Endodermal cell (in vitro differentiated cells): ENCODE results near the gene GATD1. TPM values are rescaled to one million over a fixed set of nuclear protein-coding genes. Genes with fewer than 3 reads are reported as not detected.

Source experiments
- DNase-seq: peaks from one replicate; pipeline ENCODE4 v3.0.0-alpha.2; 2017
- H3K27ac ChIP-seq: 2 replicates; pipeline ENCODE4 v1.5.1; 2013; ENCODE audit warnings: mild to moderate bottlenecking, low read depth, low read length, moderate library complexity
- H3K27me3 ChIP-seq: 2 replicates; pipeline ENCODE4 v1.6.1; 2013; ENCODE audit warnings: mild to moderate bottlenecking, low read length, moderate library complexity; ENCODE audit not compliant: insufficient read depth, control insufficient read depth, poor library complexity, severe bottlenecking
- H3K36me3 ChIP-seq: 2 replicates; pipeline ENCODE4 v1.7.0; 2013; ENCODE audit warnings: mild to moderate bottlenecking, low read length, moderate library complexity; ENCODE audit not compliant: control insufficient read depth, insufficient read depth
- H3K4me1 ChIP-seq: one replicate; pipeline ENCODE4 v1.7.0; 2013; ENCODE audit warnings: low read length; ENCODE audit not compliant: control insufficient read depth, insufficient read depth
- H3K4me3 ChIP-seq: 2 replicates; pipeline ENCODE4 v1.5.1; 2013; ENCODE audit warnings: mild to moderate bottlenecking, low read length, moderate library complexity
- H3K9ac ChIP-seq: 2 replicates; pipeline ENCODE4 v1.6.1; 2013; ENCODE audit warnings: mild to moderate bottlenecking, low read length, moderate library complexity; ENCODE audit not compliant: poor library complexity, severe bottlenecking; ENCODE audit errors: extremely low read depth
- H3K9me3 ChIP-seq: 2 replicates; pipeline ENCODE4 v1.6.1; 2013; ENCODE audit warnings: mild to moderate bottlenecking, low read length, moderate library complexity; ENCODE audit not compliant: control insufficient read depth
- H3K27ac Mint-ChIP-seq: 2 replicates; pipeline ENCODE4 v1.8.0; 2020; ENCODE audit warnings: mixed read lengths
- H3K27me3 Mint-ChIP-seq: 2 replicates; pipeline ENCODE4 v1.8.0; 2021; ENCODE audit warnings: mild to moderate bottlenecking, mixed read lengths; ENCODE audit not compliant: insufficient read depth
- H3K36me3 Mint-ChIP-seq: 2 replicates; pipeline ENCODE4 v1.8.0; 2020; ENCODE audit warnings: low read depth, mixed read lengths
- H3K4me1 Mint-ChIP-seq: 2 replicates; pipeline ENCODE4 v1.8.0; 2020; ENCODE audit warnings: mixed read lengths
- H3K4me3 Mint-ChIP-seq: 2 replicates; pipeline ENCODE4 v1.8.0; 2020; ENCODE audit warnings: mild to moderate bottlenecking, moderate library complexity, mixed read lengths
- H3K9me3 Mint-ChIP-seq: 2 replicates; pipeline ENCODE4 v1.8.0; 2020; ENCODE audit warnings: mild to moderate bottlenecking, mixed read lengths
- WGBS, 2 experiments: methylation state at CpG; one replicate each; pipeline versions ENCODE4 v1.1.5 to v1.1.7; 2013; ENCODE audit warnings: missing lambda C conversion rate in 2 of 2, mixed read lengths in 1 of 2; ENCODE audit not compliant: insufficient coverage in 1 of 2, insufficient read length in 1 of 2; 5-methylcytosine and 5-hydroxymethylcytosine counted together
- total RNA-seq, 2 donors: library from RNA; stranded (reverse); fragmentation: NEBNext Ultra II Directional in 1 of 2; extraction: Animal tissue kit (Norgen Biotek cat#: 25700) in 1 of 2; gene quantifications; 2 replicates in 1 of 2; 3 replicates in 1 of 2; pipeline ENCODE4 v1.2.1, GENCODE V29; 2021
- TF ChIP-seq, protein P1 (sequence below): fragments of 200-600 bp; sonication (generic); conservative IDR thresholded peaks from 2 replicates; pipeline ENCODE4 v1.5.0; 2021; ENCODE audit warnings: antibody characterized with exemption, mild to moderate bottlenecking

Gene GATD1
- total RNA-seq, 2 donors from 2014 or later: 57.2 to 63.2 TPM

DNA sequence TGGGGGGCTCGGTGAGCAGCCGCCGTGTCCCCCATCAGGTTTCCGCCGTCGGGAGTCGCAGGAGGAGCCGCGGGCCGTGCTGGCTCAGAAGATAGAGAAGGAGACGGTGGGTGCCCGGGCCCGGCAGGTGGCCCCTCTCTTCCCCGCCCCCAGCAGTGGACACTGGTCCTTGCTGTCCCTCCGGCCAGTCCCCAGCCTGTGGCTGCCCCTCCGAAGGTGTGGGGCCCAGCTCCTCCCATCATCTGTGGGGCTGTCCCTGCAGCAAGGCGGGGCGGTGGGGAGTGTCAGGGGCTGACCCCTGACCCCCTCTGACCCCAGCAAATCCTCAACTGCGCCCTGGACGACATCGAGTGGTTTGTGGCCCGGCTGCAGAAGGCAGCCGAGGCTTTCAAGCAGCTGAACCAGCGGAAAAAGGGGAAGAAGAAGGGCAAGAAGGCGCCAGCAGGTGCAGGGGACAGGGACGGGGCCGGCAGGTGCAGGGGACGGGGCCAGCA lies 56.0 kb downstream of the GATD1 start:
- H3K4me1 ChIP-seq: no peaks in the 10 kb centered on the region
- H3K27me3 Mint-ChIP-seq: peaks cover 35% of the 10 kb centered on the region
- no peaks in the 10 kb centered on the region for H3K36me3 Mint-ChIP-seq
- H3K27ac ChIP-seq: no peak overlapping the region
- peaks cover 34% of the 10 kb centered on the region for H3K27me3 ChIP-seq
- no peak overlapping the region for H3K9ac ChIP-seq
- WGBS, 2 experiments: 82 to 84% methylated on average over 16 to 28 of the region's 28 CpGs
- no peak for DNase-seq
- peaks cover 2% of the 10 kb centered on the region for H3K9me3 Mint-ChIP-seq
- H3K27ac Mint-ChIP-seq: no peak overlapping the region
- H3K4me3 Mint-ChIP-seq: no peak overlapping the region
- no peaks in the 10 kb centered on the region for H3K36me3 ChIP-seq
- no peak overlapping the region for H3K4me3 ChIP-seq
- no peaks in the 10 kb centered on the region for H3K4me1 Mint-ChIP-seq
- H3K9me3 ChIP-seq: no peaks in the 10 kb centered on the region
- TF ChIP-seq, protein P1, sequence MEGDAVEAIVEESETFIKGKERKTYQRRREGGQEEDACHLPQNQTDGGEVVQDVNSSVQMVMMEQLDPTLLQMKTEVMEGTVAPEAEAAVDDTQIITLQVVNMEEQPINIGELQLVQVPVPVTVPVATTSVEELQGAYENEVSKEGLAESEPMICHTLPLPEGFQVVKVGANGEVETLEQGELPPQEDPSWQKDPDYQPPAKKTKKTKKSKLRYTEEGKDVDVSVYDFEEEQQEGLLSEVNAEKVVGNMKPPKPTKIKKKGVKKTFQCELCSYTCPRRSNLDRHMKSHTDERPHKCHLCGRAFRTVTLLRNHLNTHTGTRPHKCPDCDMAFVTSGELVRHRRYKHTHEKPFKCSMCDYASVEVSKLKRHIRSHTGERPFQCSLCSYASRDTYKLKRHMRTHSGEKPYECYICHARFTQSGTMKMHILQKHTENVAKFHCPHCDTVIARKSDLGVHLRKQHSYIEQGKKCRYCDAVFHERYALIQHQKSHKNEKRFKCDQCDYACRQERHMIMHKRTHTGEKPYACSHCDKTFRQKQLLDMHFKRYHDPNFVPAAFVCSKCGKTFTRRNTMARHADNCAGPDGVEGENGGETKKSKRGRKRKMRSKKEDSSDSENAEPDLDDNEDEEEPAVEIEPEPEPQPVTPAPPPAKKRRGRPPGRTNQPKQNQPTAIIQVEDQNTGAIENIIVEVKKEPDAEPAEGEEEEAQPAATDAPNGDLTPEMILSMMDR: no peak

DNA sequence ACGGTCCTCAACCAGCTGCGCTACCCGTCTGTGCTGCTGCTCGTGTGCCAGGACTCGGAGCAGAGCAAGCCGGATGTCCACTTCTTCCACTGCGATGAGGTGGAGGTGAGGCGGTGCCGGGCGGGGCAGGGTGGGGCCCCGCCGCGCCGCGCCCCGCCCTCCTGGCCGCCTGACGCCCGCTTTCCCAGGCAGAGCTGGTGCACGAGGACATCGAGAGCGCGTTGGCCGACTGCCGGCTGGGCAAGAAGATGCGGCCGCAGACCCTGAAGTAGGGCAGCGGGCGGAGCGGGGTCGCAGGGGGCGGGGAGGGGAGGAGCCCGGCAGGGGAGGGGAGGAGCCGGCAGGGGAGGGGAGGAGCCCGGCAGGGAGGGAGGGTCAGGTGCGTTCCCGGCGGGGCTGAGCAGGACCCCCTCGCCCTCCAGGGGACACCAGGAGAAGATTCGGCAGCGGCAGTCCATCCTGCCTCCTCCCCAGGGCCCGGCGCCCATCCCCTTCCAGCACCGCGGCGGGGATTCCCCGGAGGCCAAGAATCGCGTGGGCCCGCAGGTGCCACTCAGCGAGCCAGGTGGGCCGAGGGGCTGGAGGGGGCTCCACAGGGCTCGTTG lies 56.5 kb downstream of the GATD1 start:
- Mint-ChIP-seq H3K4me3 (no peak overlapping the region), H3K27ac (no peak overlapping the region), H3K4me1 (no peaks in the 10 kb centered on the region), H3K36me3 (no peaks in the 10 kb centered on the region), H3K27me3 (peaks cover 32% of the 10 kb centered on the region), H3K9me3 (peaks cover 4% of the 10 kb centered on the region)
- Histone ChIP-seq H3K4me3 (no peak overlapping the region), H3K9ac (no peak overlapping the region), H3K4me1 (no peaks in the 10 kb centered on the region), H3K9me3 (no peaks in the 10 kb centered on the region), H3K36me3 (no peaks in the 10 kb centered on the region), H3K27ac (no peak overlapping the region), H3K27me3 (peaks cover 28% of the 10 kb centered on the region)
- DNase-seq: peak; percentile 97
- 38 to 63% methylated on average over 18 to 48 of the region's 53 CpGs for WGBS, 2 experiments
- TF ChIP-seq, protein P1: peak; percentile 28

DNA sequence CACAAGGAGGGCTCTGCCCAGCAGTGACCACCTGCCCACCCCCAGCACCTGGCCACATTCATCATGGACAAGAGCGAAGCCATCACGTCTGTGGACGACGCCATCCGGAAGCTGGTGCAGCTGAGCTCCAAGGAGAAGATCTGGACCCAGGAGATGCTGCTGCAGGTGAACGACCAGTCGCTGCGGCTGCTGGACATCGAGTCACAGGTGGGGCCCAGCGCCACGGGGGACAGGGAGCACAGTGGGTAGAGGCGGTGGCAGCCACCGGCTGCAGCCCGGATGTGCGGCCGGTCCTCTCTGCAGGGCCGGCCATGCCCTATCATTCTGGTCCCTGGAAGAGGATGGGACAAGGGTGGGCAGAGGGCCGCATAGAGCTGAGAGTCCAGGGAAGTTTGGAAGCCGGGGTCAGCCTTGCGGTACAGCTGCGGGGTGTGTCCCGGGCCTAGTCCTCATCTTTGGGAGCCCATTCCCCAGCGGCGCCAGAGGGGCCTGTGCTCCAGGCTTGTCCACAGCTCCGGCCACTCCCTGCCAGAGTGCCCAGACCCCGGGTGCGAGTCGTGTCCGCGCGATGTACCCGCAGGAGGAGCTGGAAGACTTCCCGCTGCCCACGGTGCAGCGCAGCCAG lies 57.2 kb downstream of the GATD1 start:
- H3K4me3 ChIP-seq: no peak overlapping the region

More for the DNA sequence above, 57.2 kb downstream of the GATD1 start:
- no peak overlapping the region for H3K27ac Mint-ChIP-seq
- TF ChIP-seq, protein P1: no peak
- H3K36me3 Mint-ChIP-seq: no peaks in the 10 kb centered on the region
- H3K9ac ChIP-seq: no peak overlapping the region
- WGBS, 2 experiments: 87 to 96% methylated on average over 30 to 35 of the region's 35 CpGs
- H3K4me3 Mint-ChIP-seq: no peak overlapping the region
- no peaks in the 10 kb centered on the region for H3K9me3 ChIP-seq
- no peak overlapping the region for H3K27ac ChIP-seq
- DNase-seq: no peak
- peaks cover 22% of the 10 kb centered on the region for H3K27me3 ChIP-seq
- H3K9me3 Mint-ChIP-seq: peaks cover 6% of the 10 kb centered on the region
- no peaks in the 10 kb centered on the region for H3K4me1 ChIP-seq
- no peaks in the 10 kb centered on the region for H3K4me1 Mint-ChIP-seq
- peaks cover 27% of the 10 kb centered on the region for H3K27me3 Mint-ChIP-seq
- no peaks in the 10 kb centered on the region for H3K36me3 ChIP-seq
